ENCODE data around the gene CDC42BPB. TPM values are rescaled to one million over a fixed set of nuclear protein-coding genes. Genes with fewer than 3 reads are reported as not detected.
A peak's percentile ranks its signal among the peaks of the same experiment; 100 is the strongest.

CDC42BPB gene
- total RNA-seq, 3 donors from 2014 or later, result 64.0 to 110 (median 98.0) TPM

DNA sequence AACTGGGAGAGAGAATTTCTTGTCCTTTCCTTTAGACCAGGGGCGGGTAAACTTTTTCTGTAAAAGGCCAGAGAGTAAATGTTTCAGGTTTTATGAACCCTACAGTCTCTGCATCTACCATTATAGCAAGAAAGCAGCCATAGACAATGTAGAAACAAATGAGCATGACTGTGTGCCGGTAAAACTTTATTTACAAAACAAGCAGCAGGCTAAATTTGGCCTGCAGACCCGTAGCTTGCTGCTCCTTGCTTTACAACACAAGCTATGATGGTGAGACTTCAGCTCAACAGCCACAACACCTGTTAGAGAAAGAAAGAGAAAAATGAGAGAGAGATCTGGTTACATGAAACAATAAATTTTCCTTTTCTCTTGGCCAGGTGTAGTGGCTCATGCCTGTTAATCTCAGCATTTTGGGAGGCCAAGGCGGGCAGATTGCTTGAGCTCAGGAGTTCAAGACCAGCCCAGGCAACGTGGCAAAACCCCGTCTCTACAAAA, 4.2 kb upstream of the CDC42BPB start:
- Histone ChIP-seq H3K27me3 (no peaks in the 10 kb centered on the region), H3K4me3 (no peak overlapping the region), H3K36me3 (no peaks in the 10 kb centered on the region)

DNA sequence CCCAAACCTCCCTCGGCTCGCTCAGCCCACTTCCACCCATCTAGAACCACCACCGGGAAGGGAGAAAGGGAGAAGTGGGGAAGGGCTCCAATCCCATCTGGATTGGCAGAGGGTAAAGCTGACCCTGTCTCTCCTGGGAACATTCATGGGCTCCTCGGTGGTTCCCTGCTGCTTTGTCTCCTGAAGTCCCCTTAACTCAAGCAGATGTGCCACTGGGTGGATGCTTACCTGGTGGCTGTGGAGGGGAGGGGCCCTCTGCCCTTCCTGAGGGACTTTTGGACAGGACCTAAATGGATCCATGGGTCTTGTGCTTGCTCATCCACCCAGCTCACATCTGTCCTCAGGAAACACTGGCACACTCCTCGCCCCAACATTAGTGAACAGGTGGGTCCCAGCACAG, 2.2 kb upstream of the CDC42BPB start:
- Histone ChIP-seq H3K27ac (no peak overlapping the region), H3K9me3 (no peaks in the 10 kb centered on the region), H3K4me3 (no peak overlapping the region), H3K4me1 (peaks cover 0 to 8% of the 10 kb centered on the region in 2 donors), H3K36me3 (no peaks in the 10 kb centered on the region), H3K27me3 (no peaks in the 10 kb centered on the region)
- no peak for DNase-seq (ENCODE audit: low spot score in 2 of 2)
- TF ChIP-seq, protein P1, sequence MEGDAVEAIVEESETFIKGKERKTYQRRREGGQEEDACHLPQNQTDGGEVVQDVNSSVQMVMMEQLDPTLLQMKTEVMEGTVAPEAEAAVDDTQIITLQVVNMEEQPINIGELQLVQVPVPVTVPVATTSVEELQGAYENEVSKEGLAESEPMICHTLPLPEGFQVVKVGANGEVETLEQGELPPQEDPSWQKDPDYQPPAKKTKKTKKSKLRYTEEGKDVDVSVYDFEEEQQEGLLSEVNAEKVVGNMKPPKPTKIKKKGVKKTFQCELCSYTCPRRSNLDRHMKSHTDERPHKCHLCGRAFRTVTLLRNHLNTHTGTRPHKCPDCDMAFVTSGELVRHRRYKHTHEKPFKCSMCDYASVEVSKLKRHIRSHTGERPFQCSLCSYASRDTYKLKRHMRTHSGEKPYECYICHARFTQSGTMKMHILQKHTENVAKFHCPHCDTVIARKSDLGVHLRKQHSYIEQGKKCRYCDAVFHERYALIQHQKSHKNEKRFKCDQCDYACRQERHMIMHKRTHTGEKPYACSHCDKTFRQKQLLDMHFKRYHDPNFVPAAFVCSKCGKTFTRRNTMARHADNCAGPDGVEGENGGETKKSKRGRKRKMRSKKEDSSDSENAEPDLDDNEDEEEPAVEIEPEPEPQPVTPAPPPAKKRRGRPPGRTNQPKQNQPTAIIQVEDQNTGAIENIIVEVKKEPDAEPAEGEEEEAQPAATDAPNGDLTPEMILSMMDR (IDR thresholded peaks at IDR 0.05), result no peak
- TF ChIP-seq POLR2A (IDR thresholded peaks at IDR 0.05), result no peak
- TF ChIP-seq POLR2AphosphoS5 (IDR thresholded peaks at IDR 0.05), result no peak
- intact Hi-C loops (cut with DNase I; ENCODE audit: low total_unique reads), result no loop called here

More for the DNA sequence above, 4.2 kb upstream of the CDC42BPB start:
- Histone ChIP-seq H3K9me3 (no peaks in the 10 kb centered on the region), H3K27ac (no peak overlapping the region), H3K4me1 (peaks cover 0 to 8% of the 10 kb centered on the region in 2 donors)
- no peak for DNase-seq (ENCODE audit: low spot score in 2 of 2)
- no peak for TF ChIP-seq POLR2A (IDR thresholded peaks at IDR 0.05)
- TF ChIP-seq POLR2AphosphoS5 (IDR thresholded peaks at IDR 0.05), result no peak
- TF ChIP-seq, protein P1 (IDR thresholded peaks at IDR 0.05), result no peak
- intact Hi-C loops (cut with DNase I; ENCODE audit: low total_unique reads), result loop anchor here (5.0 kb wide), 1 partner anchor 869 kb away; no protein-coding TSS in a partner anchor

GRCh38 chr14:103058164-103059055, 1.1 kb upstream of the CDC42BPB start:
- Histone ChIP-seq H3K4me3 (peak overlapping the region; percentile 76 to 99 (median 96)), H3K36me3 (no peaks in the 10 kb centered on the region), H3K4me1 (peaks cover 0 to 8% of the 10 kb centered on the region in 2 donors), H3K9me3 (no peaks in the 10 kb centered on the region), H3K27ac (peak overlapping the region; percentile 83 to 97), H3K27me3 (no peaks in the 10 kb centered on the region)
- DNase-seq (ENCODE audit: low spot score in 2 of 2), result no peak
- intact Hi-C loops (cut with DNase I; ENCODE audit: low total_unique reads), result no loop called here
- TF ChIP-seq POLR2A (IDR thresholded peaks at IDR 0.05) (no peak), POLR2AphosphoS5 (IDR thresholded peaks at IDR 0.05) (no peak)
- TF ChIP-seq, protein P1 (IDR thresholded peaks at IDR 0.05), result no peak

DNA sequence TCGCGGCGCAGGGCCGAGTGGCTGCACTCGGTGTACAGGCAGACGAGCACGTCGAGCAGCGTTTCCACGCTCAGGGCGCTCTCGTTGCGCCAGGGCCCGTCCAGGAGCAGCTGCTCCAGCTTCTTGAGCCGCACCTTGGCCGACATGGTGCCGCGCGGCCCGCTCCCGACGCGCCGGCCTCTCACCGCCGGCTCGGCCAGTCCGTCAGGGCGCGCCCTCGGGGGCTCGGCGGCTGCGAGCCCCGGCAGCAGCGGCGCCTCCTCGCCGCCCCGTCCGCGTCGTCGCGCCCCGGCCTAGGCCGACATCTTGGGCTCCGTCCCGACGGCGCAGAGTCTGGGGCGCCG, 349 bp downstream of the CDC42BPB start:
- intact Hi-C loops (cut with DNase I; ENCODE audit: low total_unique reads), result no loop called here
- peaks cover 0 to 8% of the 10 kb centered on the region in 2 donors for H3K4me1 ChIP-seq

More for the DNA sequence above, 349 bp downstream of the CDC42BPB start:
- Histone ChIP-seq H3K4me3 (peak overlapping the region; percentile 96 to 99 (median 98)), H3K36me3 (no peaks in the 10 kb centered on the region), H3K9me3 (no peaks in the 10 kb centered on the region), H3K27me3 (no peaks in the 10 kb centered on the region), H3K27ac (peak overlapping the region; percentile 74 to 97)
- DNase-seq (ENCODE audit: low spot score in 2 of 2), result no peak
- TF ChIP-seq POLR2AphosphoS5 (IDR thresholded peaks at IDR 0.05), result no peak
- no peak for TF ChIP-seq POLR2A (IDR thresholded peaks at IDR 0.05)
- TF ChIP-seq, protein P1 (IDR thresholded peaks at IDR 0.05), result no peak

Data from breast epithelium (tissue), 4 donors.